Esophagus (tissue), 2 donors: ENCODE results near the gene ACOX2. TPM values are rescaled to one million over a fixed set of nuclear protein-coding genes. Genes with fewer than 3 reads are reported as not detected.
A peak's percentile ranks its signal among the peaks of the same experiment; 100 is the strongest.

Experiments
- H3K27ac ChIP-seq, 2 donors: one replicate each; pipeline ENCODE4 v1.5.1; 2013; ENCODE audit warnings: low read depth in 2 of 2, mild to moderate bottlenecking in 2 of 2, inconsistent platforms in 1 of 2, low read length in 1 of 2, moderate library complexity in 1 of 2
- H3K27me3 ChIP-seq, 2 donors: one replicate each; pipeline ENCODE4 v1.6.1; 2013; ENCODE audit warnings: low read length in 2 of 2, control low read depth in 1 of 2, mild to moderate bottlenecking in 1 of 2; ENCODE audit not compliant: insufficient read depth in 2 of 2, control insufficient read depth in 1 of 2
- H3K36me3 ChIP-seq, 2 donors: one replicate each; pipeline ENCODE4 v1.6.1; 2013; ENCODE audit warnings: low read length in 1 of 2; ENCODE audit not compliant: control insufficient read depth in 2 of 2, insufficient read depth in 2 of 2
- H3K4me1 ChIP-seq, 2 donors: one replicate each; pipeline ENCODE4 v1.6.1; 2013; ENCODE audit warnings: low read length in 1 of 2; ENCODE audit not compliant: control insufficient read depth in 2 of 2, insufficient read depth in 2 of 2
- H3K4me3 ChIP-seq, 2 donors: one replicate each; pipeline ENCODE4 v1.5.1; 2013; ENCODE audit warnings: low read length in 2 of 2, mild to moderate bottlenecking in 2 of 2, low read depth in 1 of 2, moderate library complexity in 1 of 2
- H3K9me3 ChIP-seq, 2 donors: one replicate each; pipeline ENCODE4 v1.6.1; 2013; ENCODE audit warnings: mild to moderate bottlenecking in 2 of 2, low read depth in 1 of 2, low read length in 1 of 2, moderate library complexity in 1 of 2; ENCODE audit not compliant: control insufficient read depth in 2 of 2, insufficient read depth in 1 of 2
- WGBS, 2 donors: extraction: QIAGEN DNeasy Blood & Tissue Kit; methylation state at CpG; one replicate each; pipeline ENCODE4 v1.1.7; 2013; 5-methylcytosine and 5-hydroxymethylcytosine counted together
- polyA plus RNA-seq, 2 donors: library from polyadenylated mRNA; stranded (reverse); fragments of 200-250 nt; gene quantifications; one replicate each; pipeline ENCODE4 v1.2.3, GENCODE V29; 2013
- donor health status: healthy with polysubstance abuse.
- donor health status: Bipolar disorder and iron deficiency.

ACOX2 gene
- polyA plus RNA-seq, 2 donors = 13.9 to 19.7 TPM

GRCh38 chr3:58484045-58484721 is 52.8 kb downstream of the ACOX2 start:
- no peak overlapping the region for H3K4me3 ChIP-seq
- H3K9me3 ChIP-seq = peaks cover 0 to 5% of the 10 kb centered on the region in 2 donors
- H3K27me3 ChIP-seq = no peaks in the 10 kb centered on the region
- WGBS, 2 donors = 74 to 76% methylated on average over 7 of the region's 7 CpGs
- peaks cover 0 to 10% of the 10 kb centered on the region in 2 donors for H3K4me1 ChIP-seq
- H3K36me3 ChIP-seq = no peaks in the 10 kb centered on the region
- no peak overlapping the region for H3K27ac ChIP-seq

GRCh38 chr3:58482917-58483636 is 53.9 kb downstream of the ACOX2 start:
- Histone ChIP-seq H3K9me3 (peaks cover 0 to 5% of the 10 kb centered on the region in 2 donors), H3K4me3 (no peak overlapping the region), H3K27ac (no peak overlapping the region), H3K4me1 (peaks cover 0 to 10% of the 10 kb centered on the region in 2 donors), H3K27me3 (no peaks in the 10 kb centered on the region), H3K36me3 (no peaks in the 10 kb centered on the region)
- 55 to 69% methylated on average over 8 of the region's 8 CpGs for whole genome bisulfite sequencing, 2 donors

- Histone ChIP-seq H3K27me3 (no peaks in the 10 kb centered on the region), H3K27ac (no peak overlapping the region), H3K36me3 (no peaks in the 10 kb centered on the region), H3K9me3 (peaks cover 0 to 3% of the 10 kb centered on the region in 2 donors), H3K4me1 (no peaks in the 10 kb centered on the region), H3K4me3 (no peak overlapping the region)
- WGBS, 2 donors = 95 to 98% methylated on average over 2 of the region's 2 CpGs
These were observed 56.7 kb downstream of the ACOX2 start for GRCh38 chr3:58480309-58480708.

- Histone ChIP-seq H3K4me3 (no peak overlapping the region), H3K27ac (no peak overlapping the region)
- WGBS, 2 donors = 88 to 95% methylated on average over 2 of the region's 2 CpGs
These were observed 58.2 kb downstream of the ACOX2 start for GRCh38 chr3:58478781-58479180.

GRCh38 chr3:58474967-58475578 is 61.9 kb downstream of the ACOX2 start:
- H3K4me3 ChIP-seq = no peak overlapping the region
- H3K27ac ChIP-seq = no peak overlapping the region
- 70 to 75% methylated on average over 3 of the region's 3 CpGs for WGBS, 2 donors
- no peaks in the 10 kb centered on the region for H3K36me3 ChIP-seq
- peaks cover 0 to 10% of the 10 kb centered on the region in 2 donors for H3K4me1 ChIP-seq
- H3K9me3 ChIP-seq = no peaks in the 10 kb centered on the region
- H3K27me3 ChIP-seq = no peaks in the 10 kb centered on the region

More at GRCh38 chr3:58478781-58479180, 58.2 kb downstream of the ACOX2 start:
- Histone ChIP-seq H3K27me3 (no peaks in the 10 kb centered on the region), H3K36me3 (no peaks in the 10 kb centered on the region), H3K4me1 (no peaks in the 10 kb centered on the region), H3K9me3 (peaks cover 0 to 3% of the 10 kb centered on the region in 2 donors)

- WGBS, 2 donors = 93 to 94% methylated on average over 1 of the region's 1 CpG
- Histone ChIP-seq H3K4me1 (peaks cover 0 to 10% of the 10 kb centered on the region in 2 donors), H3K27me3 (no peaks in the 10 kb centered on the region)
These were observed 62.6 kb downstream of the ACOX2 start for GRCh38 chr3:58474348-58474911.

GRCh38 chr3:58473275-58473674 is 63.7 kb downstream of the ACOX2 start:
- H3K4me3 ChIP-seq = no peak overlapping the region
- H3K27ac ChIP-seq = no peak overlapping the region
- H3K36me3 ChIP-seq = no peaks in the 10 kb centered on the region
- H3K4me1 ChIP-seq = peaks cover 0 to 10% of the 10 kb centered on the region in 2 donors
- no peaks in the 10 kb centered on the region for H3K27me3 ChIP-seq
- WGBS, 2 donors = 90 to 93% methylated on average over 1 of the region's 1 CpG
- H3K9me3 ChIP-seq = peaks cover 0 to 2% of the 10 kb centered on the region in 2 donors

More at GRCh38 chr3:58474348-58474911, 62.6 kb downstream of the ACOX2 start:
- no peak overlapping the region for H3K4me3 ChIP-seq
- H3K36me3 ChIP-seq = no peaks in the 10 kb centered on the region
- H3K9me3 ChIP-seq = peaks cover 0 to 2% of the 10 kb centered on the region in 2 donors
- H3K27ac ChIP-seq = no peak overlapping the region

- Histone ChIP-seq H3K4me1 (peaks cover 0 to 10% of the 10 kb centered on the region in 2 donors), H3K27ac (peak overlapping the region; percentile 80 to 91), H3K4me3 (no peak overlapping the region), H3K36me3 (no peaks in the 10 kb centered on the region), H3K9me3 (peaks cover 0 to 2% of the 10 kb centered on the region in 2 donors), H3K27me3 (no peaks in the 10 kb centered on the region)
- 35 to 41% methylated on average over 10 of the region's 10 CpGs for WGBS, 2 donors
These were observed 65.7 kb downstream of the ACOX2 start for GRCh38 chr3:58471025-58471887.
